Measurements from ENCODE around the gene HSD17B4.
"Not testable (repeated sequence)": the region's sequence is repeated elsewhere in the genome, so short reads cannot be mapped to it uniquely, and the experiment has no call there.

The HSD17B4 gene

GRCh38 chr5:119432674-119433237 lies 19.5 kb upstream of the HSD17B4 start:
- DNase-seq: not testable (repeated sequence)

DNA sequence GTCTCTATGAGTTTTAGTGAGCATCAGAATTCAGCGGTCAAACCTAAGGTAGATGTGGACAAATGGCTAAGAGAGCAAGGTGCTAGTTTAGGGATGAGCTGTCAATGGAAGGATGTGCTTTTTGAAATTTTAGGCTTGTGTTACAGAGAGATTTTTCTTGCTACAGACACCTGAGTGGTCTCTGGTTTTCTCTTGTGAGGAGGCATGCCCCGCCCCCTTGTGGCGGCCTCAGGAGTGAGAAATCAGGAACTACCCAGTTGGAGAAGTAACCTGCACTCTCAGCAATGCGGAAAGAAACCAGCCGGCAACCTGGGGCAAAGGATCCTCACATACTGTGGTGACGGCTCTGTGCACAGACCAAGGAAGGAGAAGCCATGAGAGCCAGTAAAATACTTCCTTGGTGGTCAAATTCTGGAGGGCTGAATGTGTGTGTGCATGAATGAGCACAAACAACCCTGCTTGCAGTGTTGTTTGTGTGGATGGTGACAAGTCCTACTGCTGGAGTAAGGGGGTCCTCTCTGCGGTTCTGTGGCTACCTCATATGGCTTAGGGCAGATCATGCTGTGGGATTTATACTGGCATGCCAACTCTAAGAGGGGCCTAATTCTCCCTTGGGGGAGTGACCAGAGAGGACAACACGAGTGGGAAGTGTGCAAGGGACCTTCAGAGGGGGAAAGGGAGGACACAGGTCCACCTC lies 16.7 kb upstream of the HSD17B4 start:
- no peak for DNase-seq

- DNase-seq: not testable (repeated sequence)
These were observed 14.3 kb upstream of the HSD17B4 start for GRCh38 chr5:119437785-119438586.

DNA sequence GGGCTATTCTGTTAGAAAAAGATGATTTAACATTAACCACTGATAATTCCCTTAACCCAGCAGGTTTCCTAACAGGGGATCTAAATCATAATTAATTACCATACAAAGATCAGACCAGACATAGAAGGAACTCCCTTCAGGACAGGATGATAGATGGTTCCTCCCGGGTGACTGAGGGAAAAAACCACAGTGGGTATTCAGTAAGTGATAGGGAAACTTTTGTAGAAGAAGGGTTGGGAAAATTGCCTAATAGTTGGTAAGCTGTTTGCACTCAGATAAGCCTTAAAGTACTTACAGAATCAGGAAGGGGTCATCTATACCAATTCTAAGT lies 13.7 kb upstream of the HSD17B4 start:
- not testable (repeated sequence) for DNase-seq

DNA sequence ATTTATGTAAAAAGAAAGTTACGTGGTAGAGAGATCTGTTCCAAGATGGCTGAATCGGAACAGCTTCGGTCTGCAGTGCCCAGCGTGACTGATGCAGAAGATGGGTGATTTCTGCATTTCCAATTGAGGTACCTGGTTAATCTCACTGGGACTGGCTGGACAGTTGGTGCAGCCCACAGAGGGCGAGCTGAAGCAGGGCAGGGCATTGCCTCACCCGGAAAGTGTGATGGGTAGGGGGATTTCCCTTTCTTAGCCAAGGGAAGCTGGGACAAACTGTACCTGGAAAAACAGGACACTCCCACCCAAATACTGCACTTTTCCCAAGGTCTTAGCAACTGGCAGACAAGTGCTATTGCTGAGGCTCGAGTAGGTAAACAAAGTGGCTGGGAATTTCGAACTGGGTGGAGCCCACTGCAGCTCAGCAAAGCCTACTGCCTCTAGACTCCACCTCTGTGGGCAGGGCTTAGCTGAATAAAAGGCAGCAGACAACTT lies 13.1 kb upstream of the HSD17B4 start:
- no peak for DNase-seq

DNA sequence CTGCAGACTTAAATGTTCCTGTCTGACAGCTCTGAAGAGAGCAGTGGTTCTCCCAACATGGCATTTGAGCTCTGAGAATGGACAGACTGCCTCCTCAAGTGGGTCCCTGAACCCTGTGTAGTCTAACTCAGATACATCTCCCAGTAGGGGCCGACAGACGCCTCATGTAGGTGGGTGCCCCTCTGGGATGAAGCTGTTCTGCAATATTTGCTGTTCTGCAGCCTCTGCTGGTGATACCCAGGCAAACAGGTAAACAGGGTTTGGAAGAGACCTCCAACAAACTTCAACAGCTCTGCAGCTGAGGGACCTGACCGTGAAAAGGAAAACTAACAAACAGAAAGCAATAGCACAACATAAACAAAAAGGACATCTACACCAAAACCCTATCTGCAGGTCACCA lies 12.7 kb upstream of the HSD17B4 start:
- not testable (repeated sequence) for DNase-seq

DNA sequence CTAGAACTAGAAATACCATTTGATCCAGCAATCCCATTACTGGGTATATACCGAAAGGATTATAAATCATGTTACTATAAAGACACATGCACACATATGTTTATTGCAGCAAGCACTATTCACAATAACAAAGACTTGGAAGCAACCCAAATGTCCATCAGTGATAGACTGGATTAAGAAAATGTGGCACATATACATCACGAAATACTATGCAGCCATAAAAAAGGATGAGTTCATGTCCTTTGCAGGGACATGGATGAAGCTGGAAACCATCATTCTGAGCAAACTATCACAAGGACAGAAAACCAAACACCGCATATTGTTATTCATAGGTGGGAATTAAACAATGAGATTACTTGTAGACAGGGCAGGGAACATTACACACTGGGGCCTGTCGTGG lies 7.7 kb upstream of the HSD17B4 start:
- DNase-seq: not testable (repeated sequence)

- DNase-seq: no peak
These were observed 6.8 kb upstream of the HSD17B4 start for GRCh38 chr5:119445544-119445943.

DNA sequence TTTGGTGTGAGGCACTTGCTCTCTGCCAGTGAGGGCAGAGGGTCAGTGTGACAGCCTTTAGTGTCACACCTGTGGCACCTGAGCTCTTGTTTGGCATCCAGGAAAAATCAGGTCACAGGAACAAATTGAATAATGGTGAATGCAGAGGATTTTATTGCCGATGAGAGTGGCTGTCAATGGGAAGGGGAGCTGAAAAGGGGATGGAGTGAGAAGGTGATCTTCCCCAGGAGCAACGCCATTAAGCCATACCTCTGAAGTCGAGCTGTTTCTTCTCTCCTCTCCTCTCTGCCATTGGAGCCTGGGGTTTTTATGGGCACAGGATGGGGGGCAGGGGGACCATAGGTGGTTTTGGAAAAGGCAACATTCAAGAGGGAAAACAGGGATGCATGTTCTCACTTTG lies 2.4 kb upstream of the HSD17B4 start:
- no peak for DNase-seq

GRCh38 chr5:119450627-119451026 lies 1.7 kb upstream of the HSD17B4 start:
- not testable (repeated sequence) for DNase-seq

- DNase-seq: no peak
These were observed 736 bp upstream of the HSD17B4 start for GRCh38 chr5:119451561-119451960.

DNA sequence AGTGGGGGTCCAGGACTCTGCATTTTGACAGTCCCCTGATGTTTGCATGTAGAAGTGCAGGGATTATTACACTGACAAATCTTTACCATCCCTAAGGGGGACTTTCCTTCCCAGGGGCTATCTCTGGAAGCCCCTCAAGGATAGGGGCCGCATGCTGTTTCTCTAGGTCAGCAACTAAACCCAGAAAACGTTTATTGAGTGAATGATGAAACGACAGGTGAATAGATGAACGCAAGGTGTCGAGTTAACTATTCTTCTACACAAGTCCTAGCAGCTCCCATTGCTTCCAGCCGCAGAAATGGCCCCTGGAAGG lies 281 bp upstream of the HSD17B4 start:
- no peak for DNase-seq

- DNase-seq: peak; percentile 17
These were observed 710 bp downstream of the HSD17B4 start for GRCh38 chr5:119453040-119453373.

GRCh38 chr5:119454171-119454570 lies 1.9 kb downstream of the HSD17B4 start:
- no peak for DNase-seq

- no peak for DNase-seq
These were observed 6.8 kb downstream of the HSD17B4 start for GRCh38 chr5:119458911-119459632.

DNA sequence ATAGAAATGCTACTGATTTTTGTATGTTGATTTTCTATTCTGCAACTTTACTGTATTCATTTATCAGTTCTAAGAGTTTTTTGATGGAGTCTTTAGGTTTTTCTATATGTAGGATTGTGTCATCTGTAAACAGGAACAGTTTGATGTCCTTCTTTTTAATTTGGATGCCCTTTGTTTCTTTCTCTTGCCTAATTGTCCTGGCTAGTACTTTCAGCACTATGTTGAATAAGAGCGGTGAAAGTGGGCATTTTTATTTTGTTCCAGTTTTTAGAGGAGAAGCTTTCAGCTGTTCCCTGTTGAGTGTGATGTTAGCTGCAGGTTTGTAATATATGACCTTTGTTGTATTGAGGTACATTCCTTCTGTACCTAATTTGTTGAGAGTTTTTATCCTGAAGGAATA lies 13.3 kb downstream of the HSD17B4 start:
- no peak for DNase-seq

- DNase-seq: no peak
These were observed 16.0 kb downstream of the HSD17B4 start for GRCh38 chr5:119468286-119468685.

DNA sequence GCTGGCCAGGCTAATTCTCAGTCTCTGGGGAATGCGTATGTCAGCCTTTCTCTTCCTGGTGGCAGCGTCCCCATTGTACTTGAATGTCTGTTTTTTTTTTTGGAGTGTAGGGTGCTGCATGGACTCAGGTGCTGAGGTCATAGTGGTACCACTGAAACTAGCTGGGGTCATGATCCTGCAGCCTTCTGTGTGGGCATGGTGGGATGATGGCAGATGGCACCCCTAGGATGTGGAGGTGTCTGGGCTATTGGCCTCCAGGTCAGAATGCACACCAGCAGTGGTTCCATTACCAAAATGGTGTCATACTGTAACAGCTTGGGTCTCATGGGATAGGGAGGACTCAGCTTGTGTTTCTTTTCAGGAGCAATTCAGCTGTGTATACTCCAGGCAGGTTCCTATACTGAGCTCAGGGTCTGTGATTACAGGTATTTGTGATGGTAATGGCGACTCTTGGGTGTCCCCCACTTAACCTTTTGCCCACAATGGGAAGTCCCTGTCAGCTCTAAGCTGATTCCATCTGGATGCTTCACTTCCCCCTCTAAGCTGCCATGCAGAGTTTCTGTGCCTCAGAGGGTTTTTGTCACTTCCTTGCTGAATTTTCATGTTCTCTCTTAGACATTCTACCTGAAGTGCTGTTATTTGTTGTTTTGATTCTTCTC lies 17.9 kb downstream of the HSD17B4 start:
- no peak for DNase-seq

DNA sequence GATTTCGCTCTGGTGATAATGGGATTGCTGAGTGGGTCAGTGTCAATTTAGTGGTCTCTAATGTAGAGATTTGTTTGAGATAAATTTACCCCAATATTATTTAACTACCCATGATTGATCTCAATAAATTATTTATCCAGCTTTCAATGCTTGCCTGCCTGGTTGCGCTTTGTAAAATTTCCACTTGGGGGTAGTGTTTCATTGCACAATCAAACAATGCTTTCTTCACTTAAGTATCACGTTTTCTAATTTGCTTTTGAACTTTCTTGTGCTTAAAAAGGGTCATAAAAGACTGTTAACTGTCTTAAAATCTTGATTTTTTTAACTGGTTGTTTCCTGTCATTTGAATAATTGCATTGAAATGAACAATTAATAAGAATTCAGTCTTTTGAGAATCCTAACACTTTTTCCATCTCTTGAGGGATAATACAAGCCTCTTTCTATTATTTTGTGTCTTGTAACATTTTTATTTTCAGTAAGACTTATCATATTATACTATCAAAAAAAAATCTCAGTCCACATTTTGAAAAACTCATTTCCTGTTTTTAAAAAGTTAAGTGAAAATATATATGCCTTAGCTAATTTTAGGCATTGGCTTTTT lies 18.7 kb downstream of the HSD17B4 start:
- DNase-seq: no peak

DNA sequence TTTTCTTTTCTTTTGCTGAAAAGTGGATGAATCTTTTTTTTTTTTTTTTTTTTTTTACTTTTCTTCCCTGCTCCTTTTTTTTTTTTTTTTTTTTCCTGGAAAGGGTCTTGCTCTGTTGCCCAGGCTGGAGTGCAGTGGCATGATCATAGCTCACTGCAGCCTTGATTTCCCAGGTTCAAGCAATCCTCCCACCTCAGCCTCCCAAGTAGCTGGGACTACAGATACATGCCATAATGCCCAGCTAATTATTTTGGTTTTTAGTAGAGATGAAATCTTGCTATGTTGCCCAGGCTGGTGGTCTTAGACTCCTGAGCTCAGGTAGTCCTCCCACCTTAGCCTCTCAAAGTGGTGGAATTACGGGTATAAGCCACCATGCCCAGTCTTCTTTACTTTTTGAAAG lies 20.9 kb downstream of the HSD17B4 start:
- no peak for DNase-seq

DNA sequence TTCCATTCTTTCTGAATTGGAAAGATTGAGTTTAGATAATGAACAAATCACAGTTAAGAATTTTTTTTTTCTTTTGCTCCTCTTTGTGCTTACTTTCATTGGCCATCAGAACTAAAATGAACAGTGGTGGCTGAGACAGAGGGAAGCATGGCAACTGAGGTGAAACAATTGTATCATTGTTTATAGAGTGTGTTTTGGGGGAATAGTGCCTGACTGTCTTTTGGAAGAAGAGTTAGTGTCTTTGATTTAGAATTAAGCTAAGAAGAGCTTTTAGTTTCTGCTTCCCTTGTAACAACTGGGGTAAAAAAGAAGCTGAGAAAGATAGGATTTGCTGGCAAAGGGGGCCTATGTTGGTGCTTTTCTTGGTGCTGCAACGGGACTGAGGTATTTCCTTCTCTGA lies 24.0 kb downstream of the HSD17B4 start:
- no peak for DNase-seq

GRCh38 chr5:119478781-119479180 lies 26.5 kb downstream of the HSD17B4 start:
- DNase-seq: no peak

GRCh38 chr5:119480629-119481028 lies 28.3 kb downstream of the HSD17B4 start:
- DNase-seq: not testable (repeated sequence)

Measured in DMS79 (cell line).